Activated CD4-positive, CD25-positive, alpha-beta regulatory T cell treated with anti-CD3 and anti-CD28 coated beads, Interleukin-2, amount 50 U/mL, for 24 hours (primary cell): Measurements from ENCODE around the gene SYTL3.

ENCODE experiments used
- ATAC-seq, 2 donors: fragments of 150-1000 bp; cut with Tn5 transposase; one replicate each; pipeline ENCODE4 v1.10.0; 2021; ENCODE audit warnings: mild to moderate bottlenecking in 1 of 2, moderate library complexity in 1 of 2

SYTL3 gene

DNA sequence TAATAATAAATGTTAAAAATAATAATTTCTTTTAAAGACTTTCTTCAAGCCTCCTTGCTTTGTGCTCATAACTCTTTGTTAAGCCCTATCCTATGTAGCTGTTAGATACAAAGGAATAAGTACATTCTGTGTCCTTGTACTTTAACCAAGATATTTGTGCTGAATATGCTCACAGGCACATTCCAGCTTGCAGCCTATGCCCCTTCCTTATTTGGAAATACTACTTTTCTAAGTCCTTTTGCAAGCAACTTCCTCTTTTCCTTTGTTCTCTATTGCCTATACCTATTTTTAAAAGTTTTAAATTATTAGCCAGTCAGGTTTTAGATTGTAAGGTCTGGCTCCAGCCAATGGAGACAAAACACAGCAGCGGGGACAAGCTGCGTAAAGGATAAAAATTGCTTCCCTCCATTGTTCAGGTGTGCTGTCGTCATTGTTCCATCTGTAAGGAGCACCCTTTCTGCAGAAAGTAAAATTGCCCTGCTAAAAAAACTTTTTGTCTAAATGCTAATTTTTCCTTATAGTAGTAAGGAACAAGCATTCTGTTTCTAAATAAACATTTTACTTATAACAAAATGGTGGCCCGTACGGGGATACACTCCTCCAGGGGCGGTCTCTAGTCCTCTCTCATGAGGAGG lies 80.2 kb downstream of the SYTL3 start:
- no peak for ATAC-seq

DNA sequence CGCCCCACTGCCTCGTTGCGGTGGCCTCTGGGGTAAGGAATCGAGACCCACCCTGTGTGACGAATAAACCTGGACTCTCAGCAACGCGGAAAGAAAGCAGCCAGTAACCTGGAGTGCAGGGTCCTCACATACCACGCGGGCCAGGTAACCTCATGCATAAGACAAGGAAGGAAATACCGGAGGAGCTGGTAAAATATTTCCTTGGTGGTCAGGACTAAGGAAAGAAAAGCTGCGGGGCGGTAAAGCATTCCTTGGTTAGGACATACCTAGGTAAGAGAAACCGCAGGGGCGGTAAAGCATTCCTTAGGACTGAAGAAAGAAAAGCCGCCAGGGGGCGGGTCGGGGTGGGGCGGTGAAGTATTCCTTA lies 80.7 kb downstream of the SYTL3 start:
- ATAC-seq = no peak

DNA sequence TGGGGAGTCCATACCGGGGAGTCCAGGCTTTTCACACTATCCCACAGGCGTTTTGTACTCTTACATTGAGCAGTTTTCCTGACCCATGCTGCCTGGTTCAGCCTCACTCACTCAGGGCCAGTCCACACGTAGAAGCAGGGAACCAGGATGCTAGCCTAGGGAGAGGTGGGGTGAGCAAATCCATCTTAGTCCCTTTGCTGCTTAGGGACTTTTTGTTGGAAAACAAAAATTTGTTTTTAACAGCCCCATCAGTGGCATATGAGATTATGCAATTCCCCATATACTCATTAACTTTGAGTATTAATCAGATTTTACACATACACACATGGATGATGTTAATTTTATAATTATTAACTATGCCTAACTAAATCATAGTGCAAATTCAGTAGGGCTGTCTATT lies 85.2 kb downstream of the SYTL3 start:
- ATAC-seq = no peak

DNA sequence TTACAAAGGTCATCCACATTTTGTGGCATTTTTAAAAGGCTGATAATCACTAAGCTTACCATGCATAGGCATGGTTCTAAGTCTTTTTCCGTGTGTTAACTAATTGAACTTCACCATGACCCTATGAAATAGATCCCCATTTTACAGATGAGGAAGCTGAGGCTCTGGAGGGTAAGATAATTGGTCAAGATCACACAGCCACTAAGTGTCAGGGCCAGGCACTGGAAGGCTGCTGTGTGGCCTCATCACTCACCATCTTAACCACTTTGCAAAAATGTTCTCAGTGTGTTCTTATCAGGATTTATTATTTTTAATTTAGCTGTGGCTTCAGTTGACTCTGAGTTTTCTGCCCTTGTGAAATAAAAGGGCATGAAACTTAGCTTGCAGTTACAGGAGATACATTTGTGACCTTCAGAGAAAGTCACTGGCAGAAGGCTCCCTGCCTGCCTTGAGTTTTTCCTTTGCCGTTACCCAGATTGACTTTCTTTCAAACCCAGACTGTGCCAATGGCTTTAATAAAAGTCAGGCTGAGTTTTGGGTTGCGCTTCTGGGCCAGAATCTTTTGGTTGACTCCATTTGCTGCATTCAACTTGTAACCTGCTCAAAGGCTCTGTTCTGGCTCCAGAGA lies 87.3 kb downstream of the SYTL3 start:
- ATAC-seq = no peak

DNA sequence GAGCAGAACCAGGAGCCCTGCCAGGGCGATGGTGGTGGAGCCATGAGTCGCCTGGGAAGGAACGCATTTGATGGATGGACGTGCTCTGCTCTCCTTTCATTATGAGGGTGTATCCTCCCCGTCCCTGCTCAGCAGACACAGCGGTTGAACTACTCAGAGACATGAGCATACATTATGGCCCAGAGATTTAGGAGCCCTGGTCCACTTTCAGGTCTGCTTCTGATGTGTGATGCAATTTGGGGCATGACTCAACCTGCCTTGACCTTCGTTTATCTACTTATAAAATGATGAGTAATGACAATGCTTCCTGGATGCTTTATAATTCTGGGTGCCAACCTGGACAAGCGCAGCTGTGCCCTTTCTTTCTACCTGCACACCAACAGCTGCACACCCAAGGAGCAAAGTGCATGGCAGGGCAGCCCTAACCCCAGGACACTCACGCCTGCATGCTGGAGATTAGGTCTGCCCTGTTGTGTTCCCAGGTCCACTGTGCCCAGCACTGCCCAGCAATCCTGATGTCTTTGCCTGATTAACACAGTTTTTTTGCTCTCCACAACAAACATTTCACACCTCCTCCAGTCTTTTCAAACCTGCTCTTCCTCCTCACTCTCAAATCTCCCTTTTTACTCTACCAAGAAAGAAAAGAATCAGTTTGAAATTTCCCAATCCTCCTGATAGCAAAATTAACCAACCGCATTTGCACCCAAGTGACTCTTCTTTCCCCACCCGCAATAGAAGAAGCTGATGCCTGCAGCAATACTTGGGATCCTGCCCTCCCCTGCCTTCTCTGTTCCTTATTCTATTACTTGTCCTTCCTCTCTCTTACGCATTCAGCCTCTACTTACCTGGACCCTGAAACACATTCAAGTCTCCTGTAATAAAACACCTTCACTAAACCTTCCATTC lies 88.1 kb downstream of the SYTL3 start:
- ATAC-seq = peak in 1 of 2 donors; percentile 51

DNA sequence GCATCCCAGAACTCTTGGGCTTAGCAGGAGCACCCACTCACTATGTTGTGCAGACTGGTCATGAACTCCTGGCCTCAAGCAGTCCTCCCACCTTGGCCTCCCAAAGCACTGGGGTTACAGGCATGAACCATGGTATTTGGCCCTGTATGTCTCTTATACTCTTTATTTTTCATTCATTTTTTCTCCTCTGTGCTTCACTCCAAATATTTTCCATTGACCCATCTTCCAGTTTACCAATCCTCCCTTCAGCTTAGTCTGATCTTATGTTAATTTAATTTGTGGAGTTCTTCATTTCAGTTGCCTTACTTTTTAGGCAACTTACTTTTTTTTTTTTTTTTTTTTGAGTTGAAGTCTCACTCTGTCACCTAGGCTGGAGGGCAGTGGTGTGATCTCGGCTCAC lies 89.8 kb downstream of the SYTL3 start:
- no peak for ATAC-seq

DNA sequence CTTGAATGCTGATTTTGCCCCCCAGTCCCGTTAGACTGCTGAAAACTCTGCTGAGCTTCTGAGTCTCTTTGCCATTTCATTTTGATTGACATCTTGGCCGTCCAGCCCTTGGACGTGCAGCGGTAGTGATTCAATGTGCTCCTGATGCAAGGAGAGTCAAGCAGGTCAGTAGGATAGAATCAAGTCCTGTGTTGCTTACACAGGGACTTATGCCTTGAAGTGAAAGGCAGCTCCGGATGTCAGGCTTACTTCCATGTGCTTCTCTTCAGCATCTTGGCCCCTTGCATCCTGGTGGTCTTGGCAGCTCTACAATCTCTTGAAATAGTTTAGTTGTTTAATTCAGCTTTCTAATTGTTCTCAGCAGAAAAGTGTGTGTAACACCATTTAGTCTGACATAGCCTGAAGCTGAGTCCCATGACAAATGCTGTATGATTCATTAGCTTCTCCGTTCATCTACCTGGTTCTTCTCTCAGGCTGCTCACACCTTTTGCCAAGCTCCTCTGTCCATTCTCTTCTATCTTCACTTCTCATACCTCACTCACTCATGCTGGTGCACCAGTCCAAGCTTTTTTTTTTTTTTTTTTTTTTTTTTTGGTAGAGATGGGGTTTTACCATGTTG lies 93.3 kb downstream of the SYTL3 start:
- no peak for ATAC-seq

DNA sequence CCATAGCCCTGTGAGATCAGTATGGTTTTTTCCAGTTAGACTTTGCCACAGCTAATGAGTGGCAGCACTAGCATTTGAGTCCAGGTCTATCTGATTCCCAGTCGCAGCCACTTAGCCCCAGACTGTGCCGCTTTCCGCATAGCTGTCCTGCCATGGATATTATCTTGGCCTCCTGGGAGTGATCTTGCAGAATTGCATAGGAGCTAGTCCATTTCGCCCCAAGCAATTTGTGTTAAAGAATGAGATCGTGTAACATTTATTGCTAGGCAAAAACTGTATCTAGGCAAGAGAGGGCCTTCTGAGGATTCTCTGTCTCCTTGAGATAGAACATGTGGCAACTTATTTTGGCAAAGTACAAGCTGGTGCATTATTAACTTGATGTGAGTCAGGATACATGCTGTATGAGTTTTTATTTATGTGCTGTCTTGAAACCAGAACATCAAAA lies 95.2 kb downstream of the SYTL3 start:
- no peak for ATAC-seq

DNA sequence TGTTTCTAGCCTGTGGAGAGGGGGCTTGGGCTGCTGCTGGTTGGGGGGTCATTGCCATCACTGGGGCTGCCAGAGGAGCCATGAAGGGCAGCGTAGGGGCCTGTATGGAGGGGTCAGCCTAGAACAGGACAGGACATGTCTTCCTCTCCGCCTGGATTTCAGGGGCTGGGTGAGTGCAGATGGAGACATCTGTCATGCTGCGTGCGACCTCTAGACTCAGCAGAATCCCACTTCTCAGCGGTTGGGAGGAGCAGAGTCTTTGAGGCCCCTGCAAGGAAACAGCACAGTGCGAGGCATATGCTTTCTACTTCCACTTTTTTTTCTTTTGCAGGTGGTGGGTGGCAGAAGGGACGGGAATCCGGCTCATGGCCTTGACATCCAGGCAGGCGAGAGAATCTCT lies 101.4 kb downstream of the SYTL3 start:
- ATAC-seq = no peak

DNA sequence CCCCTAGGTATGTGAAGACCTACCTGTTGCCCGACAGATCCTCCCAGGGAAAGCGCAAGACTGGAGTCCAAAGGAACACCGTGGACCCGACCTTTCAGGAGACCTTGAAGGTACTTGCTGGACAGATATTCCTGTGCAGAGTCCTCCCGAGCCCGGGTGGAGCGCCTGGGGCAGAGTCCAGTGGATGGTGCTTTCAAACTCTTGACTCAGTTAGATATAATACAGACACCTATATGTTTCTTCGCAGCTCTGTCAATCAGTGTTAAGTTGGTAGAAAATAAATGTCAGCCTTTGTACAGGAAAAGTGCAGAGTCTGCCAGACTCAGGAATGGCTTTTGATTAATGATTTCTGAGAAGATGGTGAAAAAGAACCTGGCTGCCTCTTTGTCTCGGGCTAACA lies 102.1 kb downstream of the SYTL3 start:
- no peak for ATAC-seq

DNA sequence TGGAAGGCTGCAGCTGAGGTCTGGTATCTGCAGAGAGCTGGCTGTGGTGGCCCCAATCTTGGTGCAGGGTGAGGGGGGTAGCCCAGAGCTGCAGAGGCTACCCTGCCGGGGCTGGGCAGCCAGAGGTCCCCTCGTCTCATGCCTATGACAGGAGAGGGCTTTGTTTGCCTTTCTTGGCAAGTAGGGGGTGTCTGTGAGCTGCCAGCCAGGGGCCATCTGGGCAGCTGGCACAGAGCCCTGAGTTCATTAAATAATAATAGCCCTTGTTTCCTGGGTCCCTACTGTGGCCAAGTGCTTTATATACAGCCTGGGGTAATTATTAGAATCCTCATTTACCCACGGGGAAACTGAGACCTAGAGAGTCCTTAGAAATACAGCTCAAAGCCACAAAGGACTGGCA lies 102.8 kb downstream of the SYTL3 start:
- no peak for ATAC-seq

DNA sequence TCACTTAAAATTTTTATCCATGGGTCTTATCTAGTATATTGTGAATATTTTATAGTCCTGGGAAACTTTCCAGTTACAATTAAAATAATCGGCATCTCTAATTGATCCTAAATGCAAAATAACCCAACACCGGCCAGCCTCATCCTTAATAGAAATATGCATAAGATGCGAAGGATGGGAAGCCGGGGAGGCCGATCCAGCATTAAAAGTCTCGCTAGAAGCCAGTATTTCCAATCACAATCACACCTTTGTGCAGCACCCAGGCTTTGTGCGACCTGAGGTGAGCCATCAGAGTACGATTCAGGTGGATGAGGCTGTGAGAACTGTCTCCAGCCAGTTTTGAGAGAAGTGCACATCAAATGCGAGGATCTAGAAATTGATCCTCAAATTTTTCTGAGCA lies 104.0 kb downstream of the SYTL3 start:
- ATAC-seq = no peak

DNA sequence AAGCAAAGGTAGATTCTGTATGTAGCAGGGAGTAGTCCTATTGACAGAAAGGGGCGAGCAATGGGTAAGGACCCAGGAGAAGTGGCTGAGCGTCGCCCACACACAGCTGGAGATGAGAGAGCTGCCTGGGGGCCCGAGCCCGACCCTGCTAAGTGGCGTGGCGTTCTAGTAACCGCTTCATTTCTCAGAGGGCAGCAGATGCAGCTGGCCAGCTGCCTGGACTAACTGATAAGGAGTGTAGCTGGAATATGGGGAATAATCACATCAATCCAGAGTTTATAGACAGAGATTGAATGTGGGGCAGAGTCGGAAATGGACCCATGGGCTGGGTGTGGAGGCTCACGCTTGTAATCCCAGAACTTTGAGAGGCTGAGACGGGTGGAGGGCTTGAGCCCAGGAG lies 104.9 kb downstream of the SYTL3 start:
- ATAC-seq = no peak

DNA sequence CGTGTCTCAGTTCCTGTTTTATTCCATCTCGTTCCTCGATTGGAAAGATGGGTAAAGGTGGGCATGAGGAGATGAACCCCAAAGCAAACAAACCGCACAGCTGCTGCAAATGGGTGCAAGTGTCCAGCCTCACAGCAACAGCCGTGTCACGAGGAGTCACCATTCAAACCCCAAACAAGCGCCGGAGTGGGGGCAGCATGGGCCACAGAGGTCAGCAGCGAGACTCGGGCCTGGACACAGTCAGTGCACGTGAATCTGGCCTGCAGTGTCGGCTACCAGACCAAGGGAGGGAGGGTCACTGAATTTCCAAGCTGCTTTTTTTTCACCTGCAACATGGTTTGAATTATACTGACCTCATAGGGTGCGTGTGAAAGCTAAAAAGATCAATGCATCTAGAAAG lies 105.8 kb downstream of the SYTL3 start:
- no peak for ATAC-seq

DNA sequence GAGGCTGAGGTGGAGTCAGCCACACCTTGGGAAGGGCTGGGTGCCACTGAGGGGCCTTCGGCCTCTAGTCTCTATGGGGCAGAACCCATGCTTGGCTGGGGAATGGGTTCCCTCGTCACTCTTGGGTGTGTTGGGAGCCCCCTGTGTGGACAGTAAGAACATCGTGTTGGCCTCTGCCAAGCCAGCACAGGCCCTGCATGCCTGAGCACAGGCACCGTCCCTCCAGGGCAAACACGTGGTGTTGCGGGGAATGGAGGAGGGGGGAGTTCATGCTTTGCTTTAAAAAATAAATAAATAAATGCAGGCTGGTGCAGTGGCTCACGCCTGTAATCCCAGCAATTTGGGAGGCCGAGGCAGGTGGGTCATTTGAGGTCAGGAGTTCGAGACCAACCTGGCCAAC lies 106.3 kb downstream of the SYTL3 start:
- no peak for ATAC-seq

DNA sequence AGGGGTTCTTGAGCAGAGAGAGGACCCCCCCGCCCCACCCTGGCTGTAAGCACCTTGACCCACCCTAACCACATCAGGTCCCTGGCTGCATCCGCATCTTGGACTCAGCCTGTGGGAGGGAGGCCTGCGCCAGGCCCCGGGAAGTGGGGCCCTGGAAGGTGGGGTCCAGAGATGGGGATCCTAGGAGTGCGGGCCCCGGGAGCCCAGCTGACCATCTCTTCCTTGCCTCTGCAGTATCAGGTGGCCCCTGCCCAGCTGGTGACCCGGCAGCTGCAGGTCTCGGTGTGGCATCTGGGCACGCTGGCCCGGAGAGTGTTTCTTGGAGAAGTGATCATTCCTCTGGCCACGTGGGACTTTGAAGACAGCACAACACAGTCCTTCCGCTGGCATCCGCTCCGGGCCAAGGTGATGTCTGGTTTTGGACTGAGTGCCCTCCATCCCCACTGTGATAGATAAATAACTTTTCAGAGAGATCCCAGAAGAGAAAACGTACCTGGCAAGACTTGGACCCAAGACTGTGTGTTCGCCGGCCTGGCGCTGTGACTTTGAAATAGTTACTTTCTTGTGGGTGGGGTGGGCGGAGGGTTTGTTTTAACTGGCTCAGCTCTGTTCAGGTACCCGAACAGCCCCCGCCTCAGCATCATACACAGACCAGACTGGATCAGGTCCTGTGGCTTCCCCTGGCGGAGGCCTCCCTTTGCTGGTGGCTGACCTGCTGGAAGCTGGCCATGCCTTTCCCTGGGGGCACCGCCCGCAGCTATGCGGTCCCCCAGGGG lies 107.3 kb downstream of the SYTL3 start:
- no peak for ATAC-seq

DNA sequence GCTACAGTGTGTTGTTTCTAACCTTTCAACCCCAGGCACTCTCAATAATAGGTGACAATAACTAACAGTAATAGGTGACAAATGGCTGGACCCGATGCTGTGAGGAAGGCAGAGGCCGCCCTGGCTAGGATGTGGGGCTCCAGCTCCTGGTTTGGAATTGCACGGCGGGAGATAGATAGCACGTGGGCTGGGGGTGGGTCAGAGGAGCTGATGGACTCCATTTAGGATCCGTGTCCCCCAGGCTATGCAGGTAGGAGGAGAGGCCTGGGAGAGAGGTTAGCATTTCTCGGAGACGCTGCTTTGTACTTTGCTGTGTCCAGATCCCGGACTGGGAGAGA lies 107.9 kb downstream of the SYTL3 start:
- ATAC-seq = no peak

DNA sequence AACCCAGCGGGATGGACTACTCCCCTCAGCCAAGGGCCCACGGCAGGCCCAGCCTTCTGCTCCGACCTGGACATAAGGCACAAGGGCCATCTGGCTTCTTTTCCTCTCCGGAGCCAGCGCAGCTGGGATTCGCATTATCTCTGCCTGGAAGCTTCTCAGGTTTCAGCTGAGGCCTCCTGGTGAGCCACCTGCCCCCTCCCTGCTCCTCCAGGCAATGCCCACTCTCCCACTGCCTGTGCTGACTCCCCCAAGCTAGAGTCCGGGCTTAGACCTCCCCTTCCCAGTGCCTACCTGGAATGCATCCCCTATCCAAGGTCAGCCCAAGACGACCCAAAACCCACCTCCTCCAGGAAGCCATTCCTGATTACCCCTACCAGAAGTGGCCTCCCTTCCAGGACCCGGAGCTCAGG lies 108.6 kb downstream of the SYTL3 start:
- no peak for ATAC-seq

DNA sequence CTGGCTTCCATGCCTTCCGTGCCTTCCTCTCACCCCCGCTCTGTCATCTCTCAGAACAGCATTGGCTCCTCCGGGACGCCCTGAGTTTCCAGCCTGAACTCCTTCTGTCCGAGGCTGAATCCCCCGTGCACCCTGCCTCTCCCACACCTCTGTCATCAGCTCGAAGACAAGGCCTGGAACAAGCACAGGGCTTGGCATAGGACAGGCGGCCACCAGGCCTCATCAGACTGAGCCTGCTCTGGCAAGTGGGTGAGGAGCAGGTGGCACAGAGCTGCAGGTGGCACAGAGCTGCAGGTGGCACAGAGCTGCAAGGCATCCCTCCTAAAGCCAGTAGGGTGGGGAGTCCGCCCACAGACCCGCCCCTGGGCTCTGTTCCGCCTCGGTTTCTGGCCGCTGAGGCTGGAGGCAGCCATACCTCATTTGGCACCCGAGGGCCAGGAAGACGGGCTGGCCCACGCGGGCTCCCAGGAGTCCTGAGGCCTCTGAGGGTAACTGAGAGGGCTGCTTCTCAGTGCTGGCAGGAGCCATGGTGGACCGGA lies 109.2 kb downstream of the SYTL3 start:
- no peak for ATAC-seq

DNA sequence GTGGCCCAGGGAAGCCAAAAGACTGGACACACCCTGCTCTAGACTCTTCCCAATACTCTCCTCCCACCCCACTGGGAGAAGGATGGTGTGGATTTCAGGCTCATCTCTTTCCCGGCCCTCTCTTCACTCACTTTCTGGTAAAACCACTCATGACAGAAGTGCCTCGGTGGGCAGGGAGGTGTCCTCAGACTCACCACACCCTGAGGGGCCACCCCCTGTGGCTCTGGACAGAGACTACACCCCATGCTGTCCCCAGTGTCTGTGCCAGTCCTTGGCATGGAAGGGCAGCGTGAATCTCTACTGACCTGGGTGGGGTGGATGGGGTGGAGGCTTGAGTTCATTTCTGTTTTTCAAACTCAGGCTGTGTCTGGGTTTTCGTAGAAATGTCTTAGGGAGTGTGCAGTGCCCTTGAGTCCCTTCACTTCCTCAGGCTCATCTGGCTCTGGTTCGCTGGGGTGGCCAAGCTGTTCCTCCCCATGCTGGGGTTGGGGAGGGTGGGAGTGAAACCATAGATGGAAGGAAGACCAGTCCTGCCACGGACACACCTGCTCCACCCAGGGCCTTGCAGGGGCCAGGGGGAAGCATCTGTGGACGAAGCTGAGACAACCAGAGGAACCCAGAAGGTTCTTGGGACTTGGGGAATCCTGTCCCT lies 110.2 kb downstream of the SYTL3 start:
- ATAC-seq = no peak

DNA sequence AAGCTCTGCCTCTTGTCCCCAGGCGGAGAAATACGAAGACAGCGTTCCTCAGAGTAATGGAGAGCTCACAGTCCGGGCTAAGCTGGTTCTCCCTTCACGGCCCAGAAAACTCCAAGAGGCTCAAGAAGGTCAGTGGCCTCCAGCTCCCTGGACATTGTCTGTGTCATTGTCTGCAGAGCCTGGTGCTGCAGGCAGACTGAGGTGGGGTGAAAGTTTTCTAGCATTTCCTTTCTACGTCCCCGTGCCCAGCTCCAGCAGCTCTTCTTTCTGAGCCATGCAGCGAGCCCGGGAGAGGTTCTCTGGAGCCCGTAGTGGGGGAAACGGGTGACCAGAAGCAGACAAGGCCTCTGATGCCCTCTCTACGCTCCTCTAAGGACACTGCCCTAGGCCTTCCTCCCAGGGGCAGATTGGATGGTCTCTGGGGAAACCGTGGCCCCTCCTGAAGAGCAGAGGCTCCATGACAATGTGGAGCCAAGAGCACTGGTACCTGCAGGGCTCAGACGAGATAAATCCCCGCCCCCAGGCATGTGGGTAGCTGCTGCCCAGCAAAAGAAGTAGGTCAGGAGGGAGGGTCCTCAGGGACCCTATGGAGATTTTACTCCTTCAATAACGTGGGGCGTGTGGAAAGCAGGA lies 110.9 kb downstream of the SYTL3 start:
- ATAC-seq = no peak

DNA sequence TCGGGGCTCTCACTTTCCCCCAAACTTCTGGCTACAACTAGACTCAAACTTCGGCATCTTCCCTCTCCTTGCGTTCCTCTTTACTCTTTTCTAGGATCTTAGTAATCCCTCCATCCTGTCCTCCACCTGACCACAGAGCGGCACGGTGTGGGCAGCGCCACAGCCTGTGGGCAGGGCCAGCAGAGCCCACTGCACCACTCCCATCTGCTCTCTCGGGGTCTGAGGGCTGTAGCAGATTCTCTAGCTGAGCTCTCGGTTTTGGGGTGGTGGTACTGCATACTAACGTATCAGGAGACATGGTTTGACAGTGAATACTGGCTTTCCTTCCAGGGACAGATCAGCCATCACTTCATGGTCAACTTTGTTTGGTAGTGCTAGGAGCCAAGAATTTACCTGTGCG lies 111.9 kb downstream of the SYTL3 start:
- no peak for ATAC-seq
